DOHH2 (cell line): ENCODE results near the gene LDLRAD4.

Experiments
- H3F3A ChIP-seq: fragments of 200-600 bp; sonication (generic), shearing (Covaris generic); 2 replicates; pipeline ENCODE4 v1.6.0; 2016; ENCODE audit warnings: antibody characterized with exemption, mild to moderate bottlenecking; ENCODE audit not compliant: control insufficient read depth, insufficient read depth
- H3K27ac ChIP-seq: fragments of 200-600 bp; sonication (generic); 2 replicates; pipeline ENCODE4 v1.5.1; 2014; ENCODE audit warnings: low read depth, mild to moderate bottlenecking, low read length, moderate library complexity
- H3K27me3 ChIP-seq: fragments of 200-600 bp; sonication (generic); 2 replicates; pipeline ENCODE4 v1.6.1; 2014; ENCODE audit warnings: mild to moderate bottlenecking, low read length, mixed read lengths; ENCODE audit not compliant: control insufficient read depth
- H3K36me3 ChIP-seq: fragments of 200-600 bp; sonication (generic); 2 replicates; pipeline ENCODE4 v1.6.1; 2014; ENCODE audit warnings: mild to moderate bottlenecking, low read length, moderate library complexity, mixed read lengths; ENCODE audit not compliant: control insufficient read depth
- H3K4me1 ChIP-seq: fragments of 200-600 bp; sonication (generic); 2 replicates; pipeline ENCODE4 v1.6.1; 2014; ENCODE audit warnings: mild to moderate bottlenecking, low read length, mixed read lengths; ENCODE audit not compliant: control insufficient read depth
- H3K4me2 ChIP-seq: fragments of 200-600 bp; sonication (generic); 2 replicates; pipeline ENCODE4 v1.6.0; 2014; ENCODE audit warnings: mild to moderate bottlenecking, low read length, moderate library complexity
- H3K4me3 ChIP-seq: fragments of 200-600 bp; sonication (generic); 2 replicates; pipeline ENCODE4 v1.5.1; 2014; ENCODE audit warnings: mild to moderate bottlenecking, low read length, mixed read lengths
- H3K79me2 ChIP-seq: fragments of 200-600 bp; sonication (generic); 2 replicates; pipeline ENCODE4 v1.6.1; 2014; ENCODE audit warnings: mild to moderate bottlenecking, low read length, mixed read lengths; ENCODE audit not compliant: control insufficient read depth
- H3K9me2 ChIP-seq: fragments of 200-600 bp; sonication (generic); replicated peaks from 2 replicates; pipeline ENCODE4 v1.6.1; 2014; ENCODE audit warnings: mild to moderate bottlenecking, low read length, mixed read lengths; ENCODE audit not compliant: control insufficient read depth
- H3K9me3 ChIP-seq: fragments of 200-600 bp; sonication (generic); 2 replicates; pipeline ENCODE4 v1.6.1; 2014; ENCODE audit warnings: antibody characterized with exemption, low read length, mixed read lengths; ENCODE audit not compliant: control insufficient read depth, insufficient read depth
- H4K20me1 ChIP-seq: fragments of 200-600 bp; sonication (generic); 2 replicates; pipeline ENCODE4 v1.6.0; 2014; ENCODE audit warnings: low read depth, mild to moderate bottlenecking, antibody characterized with exemption, low read length, moderate library complexity; ENCODE audit not compliant: control insufficient read depth, insufficient read depth
- EZH2phosphoT487 ChIP-seq: fragments of 200-600 bp; sonication (generic); IDR thresholded peaks from 2 replicates; pipeline ENCODE4 v1.6.1; 2017; ENCODE audit warnings: borderline replicate concordance, mild to moderate bottlenecking, antibody characterized with exemption, low read length, moderate library complexity, mixed read lengths
- TF ChIP-seq, protein P1 (sequence below): fragments of 200-600 bp; sonication (generic); IDR thresholded peaks from one replicate; pipeline ENCODE4 v1.5.1; 2014; ENCODE audit warnings: antibody characterized with exemption, mild to moderate bottlenecking, low read depth, low read length; ENCODE audit not compliant: poor library complexity, severe bottlenecking

The LDLRAD4 gene

DNA sequence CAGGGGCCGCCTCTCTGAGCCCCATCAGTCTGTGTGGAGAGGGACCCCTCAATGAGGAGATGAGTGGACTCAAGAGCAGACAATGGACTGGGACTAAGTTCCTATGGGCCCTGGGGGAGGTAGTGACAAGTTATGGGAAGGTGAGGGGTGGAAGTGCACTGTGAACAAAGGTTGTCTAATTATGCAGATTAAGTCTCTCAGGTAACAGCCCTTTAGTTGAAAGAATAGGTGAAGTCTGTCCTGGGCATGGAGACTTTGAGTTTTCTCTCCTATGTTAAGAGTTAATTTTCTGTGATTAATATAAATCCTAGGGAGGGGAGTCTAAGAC, 264.0 kb downstream of the LDLRAD4 start:
- Histone ChIP-seq H3K4me3 (no peak overlapping the region), H3F3A (no peaks in the 10 kb centered on the region), H4K20me1 (no peaks in the 10 kb centered on the region), H3K79me2 (no peaks in the 10 kb centered on the region), H3K4me2 (no peak overlapping the region), H3K9me2 (no peaks in the 10 kb centered on the region), H3K36me3 (no peaks in the 10 kb centered on the region), H3K9me3 (no peaks in the 10 kb centered on the region), H3K4me1 (no peaks in the 10 kb centered on the region), H3K27ac (no peak overlapping the region), H3K27me3 (no peaks in the 10 kb centered on the region)
- TF ChIP-seq EZH2phosphoT487 = no peak
- TF ChIP-seq, protein P1, sequence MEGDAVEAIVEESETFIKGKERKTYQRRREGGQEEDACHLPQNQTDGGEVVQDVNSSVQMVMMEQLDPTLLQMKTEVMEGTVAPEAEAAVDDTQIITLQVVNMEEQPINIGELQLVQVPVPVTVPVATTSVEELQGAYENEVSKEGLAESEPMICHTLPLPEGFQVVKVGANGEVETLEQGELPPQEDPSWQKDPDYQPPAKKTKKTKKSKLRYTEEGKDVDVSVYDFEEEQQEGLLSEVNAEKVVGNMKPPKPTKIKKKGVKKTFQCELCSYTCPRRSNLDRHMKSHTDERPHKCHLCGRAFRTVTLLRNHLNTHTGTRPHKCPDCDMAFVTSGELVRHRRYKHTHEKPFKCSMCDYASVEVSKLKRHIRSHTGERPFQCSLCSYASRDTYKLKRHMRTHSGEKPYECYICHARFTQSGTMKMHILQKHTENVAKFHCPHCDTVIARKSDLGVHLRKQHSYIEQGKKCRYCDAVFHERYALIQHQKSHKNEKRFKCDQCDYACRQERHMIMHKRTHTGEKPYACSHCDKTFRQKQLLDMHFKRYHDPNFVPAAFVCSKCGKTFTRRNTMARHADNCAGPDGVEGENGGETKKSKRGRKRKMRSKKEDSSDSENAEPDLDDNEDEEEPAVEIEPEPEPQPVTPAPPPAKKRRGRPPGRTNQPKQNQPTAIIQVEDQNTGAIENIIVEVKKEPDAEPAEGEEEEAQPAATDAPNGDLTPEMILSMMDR = no peak

DNA sequence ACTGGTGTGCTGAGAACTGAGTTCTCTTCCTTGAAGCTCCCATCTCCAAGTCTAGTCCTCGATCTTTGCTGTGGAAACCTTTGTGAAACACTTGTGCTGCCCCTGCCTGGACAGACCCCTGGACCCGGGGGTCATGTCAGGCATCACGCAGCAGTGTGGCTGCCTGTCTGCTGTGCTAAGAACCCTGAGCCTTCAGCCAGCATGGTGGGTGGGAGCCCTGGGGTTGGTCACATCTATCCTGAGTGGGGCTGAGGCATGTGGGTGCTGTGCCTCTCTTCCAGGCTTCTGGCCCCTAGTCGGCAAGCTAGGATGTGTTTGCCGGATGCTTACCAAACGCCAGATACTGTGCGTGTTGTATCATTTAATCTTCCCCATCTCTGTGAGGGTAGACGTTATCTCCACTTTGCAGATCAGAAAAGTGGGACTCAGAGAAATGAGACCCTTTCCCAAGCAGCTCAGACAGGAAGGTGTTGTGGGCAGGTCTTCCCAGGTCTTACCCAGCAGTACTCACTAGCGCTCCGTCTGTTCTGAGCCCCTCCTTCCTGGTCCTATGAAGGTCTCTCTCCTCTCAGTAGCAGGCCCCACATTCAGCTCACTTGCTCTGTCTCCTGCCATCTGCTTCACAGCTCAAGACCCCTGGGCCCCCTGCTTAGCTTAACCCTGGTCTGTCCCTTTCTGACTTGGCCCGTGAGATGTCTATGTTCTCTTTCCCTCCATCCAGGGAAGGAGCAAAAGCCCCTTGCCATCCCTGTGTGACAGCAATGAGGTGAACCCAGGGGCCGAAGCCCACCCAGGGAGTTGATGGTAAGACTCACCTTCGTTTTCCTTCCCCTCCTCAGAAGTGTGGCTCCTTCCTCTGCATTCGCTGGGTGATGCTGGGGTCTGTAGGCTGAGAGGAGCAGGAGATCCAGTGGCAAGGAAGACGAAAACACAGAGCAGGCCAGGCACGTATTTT, 265.0 kb downstream of the LDLRAD4 start:
- Histone ChIP-seq H4K20me1 (no peaks in the 10 kb centered on the region), H3K79me2 (no peaks in the 10 kb centered on the region), H3K4me2 (no peak overlapping the region), H3K27me3 (no peaks in the 10 kb centered on the region), H3K9me2 (no peaks in the 10 kb centered on the region), H3K4me1 (no peaks in the 10 kb centered on the region), H3K9me3 (no peaks in the 10 kb centered on the region), H3K36me3 (no peaks in the 10 kb centered on the region), H3K4me3 (no peak overlapping the region), H3F3A (no peaks in the 10 kb centered on the region), H3K27ac (no peak overlapping the region)
- TF ChIP-seq, protein P1 = no peak
- TF ChIP-seq EZH2phosphoT487 = no peak

DNA sequence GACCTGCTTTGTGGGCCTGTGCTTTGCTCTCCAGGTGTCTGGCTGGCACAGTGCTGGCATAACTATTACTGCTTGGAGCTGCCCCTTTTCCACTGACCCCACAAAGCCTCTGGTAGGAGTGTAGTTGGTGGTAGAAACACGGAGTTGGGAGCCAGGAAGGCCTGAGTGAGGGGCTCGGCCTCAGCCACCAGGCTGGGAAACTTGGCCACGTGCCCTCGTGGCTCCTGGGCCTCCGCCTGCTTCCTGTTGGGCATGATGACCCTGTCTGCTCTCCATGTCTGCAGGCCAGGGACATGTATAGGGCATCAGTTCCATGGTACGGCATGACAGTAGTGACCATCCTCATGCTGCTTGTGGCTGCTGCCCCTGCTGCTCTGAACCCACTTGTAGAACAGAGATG, 266.6 kb downstream of the LDLRAD4 start:
- H3K4me1 ChIP-seq = no peaks in the 10 kb centered on the region
- no peak overlapping the region for H3K27ac ChIP-seq
- TF ChIP-seq, protein P1 = no peak
- no peaks in the 10 kb centered on the region for H3K27me3 ChIP-seq
- H3K36me3 ChIP-seq = no peaks in the 10 kb centered on the region
- no peaks in the 10 kb centered on the region for H3F3A ChIP-seq
- H3K79me2 ChIP-seq = no peaks in the 10 kb centered on the region
- no peaks in the 10 kb centered on the region for H3K9me3 ChIP-seq
- no peaks in the 10 kb centered on the region for H3K9me2 ChIP-seq
- no peak overlapping the region for H3K4me3 ChIP-seq
- H4K20me1 ChIP-seq = no peaks in the 10 kb centered on the region
- no peak overlapping the region for H3K4me2 ChIP-seq
